HTR-8/SVneo (cell line): ENCODE measurements around the gene REPS1.
"Not testable (repeated sequence)": the region's sequence is repeated elsewhere in the genome, so short reads cannot be mapped to it uniquely, and the experiment has no call there.

Experiments
- DNase-seq: peaks from one replicate; pipeline ENCODE4 v3.0.0; 2011; ENCODE audit warnings: low spot score, mixed read lengths; ENCODE audit not compliant: insufficient read length
- FAIRE-seq: peaks from 2 replicates; lab custom pipeline; 2011; peaks lifted over from hg19 to GRCh38; lab: Jason Lieb, UNC

The REPS1 gene

DNA sequence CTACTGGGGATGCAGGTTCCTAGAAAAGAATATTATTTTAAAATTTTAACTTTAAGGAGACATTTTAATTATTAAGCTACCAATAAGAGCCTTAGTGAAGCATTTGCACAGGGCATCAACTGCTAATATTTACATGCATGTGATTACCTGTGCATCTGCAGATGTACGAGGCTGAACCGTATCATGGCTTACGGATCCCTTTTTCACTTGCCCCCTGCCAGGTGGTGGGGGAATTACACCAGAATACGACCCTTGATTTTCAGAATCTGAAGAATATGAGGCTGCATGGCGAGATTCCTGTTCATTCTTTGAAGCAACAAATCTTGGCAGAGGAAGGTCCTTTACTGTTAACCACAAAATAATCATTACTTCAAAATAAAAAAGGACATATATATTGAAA lies 42.7 kb downstream of the REPS1 start:
- FAIRE-seq (no peak), DNase-seq (no peak)

GRCh38 chr6:138944412-138944811 lies 43.6 kb downstream of the REPS1 start:
- DNase-seq (no peak), FAIRE-seq (no peak)

DNA sequence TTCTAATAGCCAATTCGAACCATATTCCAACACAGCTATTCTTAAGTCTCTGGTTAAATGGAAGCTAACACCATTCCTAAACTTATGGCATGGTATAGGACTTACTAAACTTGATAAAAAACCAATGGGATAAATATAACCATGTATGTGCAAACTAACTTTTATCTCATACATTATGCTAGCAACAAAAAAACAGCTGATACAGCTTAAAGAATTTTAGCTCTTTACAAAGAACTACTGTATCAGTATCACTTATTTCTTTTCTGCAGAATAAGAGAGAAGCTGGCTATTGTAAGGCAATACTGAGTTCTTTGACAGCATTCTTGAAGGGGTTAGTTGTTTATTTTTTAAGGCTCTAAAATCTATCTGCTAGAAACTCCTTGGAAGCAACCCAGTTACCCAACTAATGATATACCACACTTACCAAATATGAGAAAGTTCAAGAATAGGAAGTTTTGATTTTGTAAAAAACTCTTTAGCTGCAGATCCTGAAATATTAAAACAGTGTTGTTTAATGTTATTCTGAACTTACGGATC lies 44.9 kb downstream of the REPS1 start:
- DNase-seq (no peak), FAIRE-seq (no peak)

- FAIRE-seq = not testable (repeated sequence)
Measured at GRCh38 chr6:138936873-138937272, 51.2 kb downstream of the REPS1 start.

DNA sequence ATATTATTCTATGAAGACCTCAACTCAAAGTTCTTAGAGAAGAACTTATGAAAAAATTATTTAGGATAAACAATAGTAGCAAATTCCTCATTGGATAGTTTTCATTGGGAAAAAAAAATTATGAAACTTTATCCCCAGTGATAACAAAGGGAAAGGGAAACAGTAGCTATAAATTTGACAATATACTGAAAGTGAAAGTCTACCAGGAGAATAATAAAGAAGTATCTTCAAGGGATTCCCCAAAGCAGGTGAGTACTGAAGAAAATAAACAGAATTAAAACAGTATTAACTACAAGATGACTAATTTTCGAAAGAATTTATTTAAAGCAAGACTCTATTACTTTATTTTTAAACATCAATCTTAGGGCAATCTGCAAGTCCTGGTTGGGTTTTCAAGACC lies 56.4 kb downstream of the REPS1 start:
- no peak for DNase-seq
- no peak for FAIRE-seq

More at GRCh38 chr6:138936873-138937272, 51.2 kb downstream of the REPS1 start:
- DNase-seq = not testable (repeated sequence)

DNA sequence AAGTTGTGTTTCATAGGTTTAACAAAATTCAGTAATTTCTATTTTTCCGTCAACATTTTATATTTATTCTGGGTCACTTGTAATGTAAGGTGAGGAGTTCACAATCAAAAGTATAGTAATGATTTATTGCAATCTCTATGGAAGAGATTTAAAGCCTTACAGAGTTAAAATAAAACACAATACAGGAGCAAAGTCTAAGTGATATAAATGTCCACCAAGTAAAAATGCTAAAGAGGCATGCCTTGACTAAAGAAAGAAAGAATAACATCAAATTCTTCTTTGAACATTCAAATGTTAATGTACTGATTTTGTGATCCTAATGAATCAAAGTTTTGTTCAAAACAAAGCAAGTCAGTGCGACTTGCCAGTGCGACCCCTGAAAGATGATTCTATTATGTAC lies 61.5 kb downstream of the REPS1 start:
- DNase-seq (no peak), FAIRE-seq (no peak)

DNA sequence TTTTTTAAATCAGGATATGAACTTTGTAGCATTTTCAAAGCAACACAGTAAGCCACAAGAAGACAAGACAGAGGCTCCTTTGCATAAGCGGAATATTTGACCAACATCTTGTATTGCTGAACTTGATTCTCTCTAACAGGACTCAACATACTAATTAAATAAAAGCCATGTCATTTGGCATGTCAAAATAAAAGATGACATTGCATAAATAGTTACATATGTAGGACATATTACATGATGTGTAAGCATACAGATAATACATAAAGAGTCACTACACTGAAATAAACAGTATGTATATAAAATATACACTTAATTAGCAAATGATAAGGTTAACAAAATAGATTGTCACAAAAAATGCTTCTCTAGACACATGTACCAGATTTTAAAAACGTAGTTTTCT lies 62.2 kb downstream of the REPS1 start:
- DNase-seq = no peak
- FAIRE-seq = no peak

GRCh38 chr6:138923561-138923960 lies 64.5 kb downstream of the REPS1 start:
- no peak for DNase-seq
- FAIRE-seq = no peak

DNA sequence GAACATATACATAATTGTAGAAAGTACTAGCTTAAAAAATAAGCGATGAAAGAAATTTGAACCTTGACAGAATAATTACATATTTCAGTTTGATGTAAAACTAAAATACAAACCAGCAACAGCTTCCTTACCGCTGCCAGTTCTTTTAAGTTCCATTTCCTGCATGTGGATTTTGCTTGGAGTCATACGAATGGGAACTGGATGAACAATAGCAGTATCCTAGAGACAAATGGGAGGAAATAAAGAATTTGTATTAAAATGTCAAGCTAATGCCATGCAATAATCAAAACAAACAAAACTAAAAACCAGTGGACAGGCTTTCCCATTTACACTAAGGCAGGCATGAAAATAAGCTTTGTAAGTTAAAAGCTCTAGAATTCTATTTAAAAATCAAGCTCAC lies 67.1 kb downstream of the REPS1 start:
- DNase-seq (no peak), FAIRE-seq (no peak)

GRCh38 chr6:138914701-138915100 lies 73.4 kb downstream of the REPS1 start:
- no peak for FAIRE-seq
- no peak for DNase-seq

- DNase-seq (no peak), FAIRE-seq (no peak)
Measured at GRCh38 chr6:138912308-138912707, 75.7 kb downstream of the REPS1 start.

- DNase-seq (no peak), FAIRE-seq (no peak)
Measured at GRCh38 chr6:138909975-138910374, 78.1 kb downstream of the REPS1 start.

GRCh38 chr6:138909511-138909910 lies 78.5 kb downstream of the REPS1 start:
- DNase-seq (no peak), FAIRE-seq (no peak)

DNA sequence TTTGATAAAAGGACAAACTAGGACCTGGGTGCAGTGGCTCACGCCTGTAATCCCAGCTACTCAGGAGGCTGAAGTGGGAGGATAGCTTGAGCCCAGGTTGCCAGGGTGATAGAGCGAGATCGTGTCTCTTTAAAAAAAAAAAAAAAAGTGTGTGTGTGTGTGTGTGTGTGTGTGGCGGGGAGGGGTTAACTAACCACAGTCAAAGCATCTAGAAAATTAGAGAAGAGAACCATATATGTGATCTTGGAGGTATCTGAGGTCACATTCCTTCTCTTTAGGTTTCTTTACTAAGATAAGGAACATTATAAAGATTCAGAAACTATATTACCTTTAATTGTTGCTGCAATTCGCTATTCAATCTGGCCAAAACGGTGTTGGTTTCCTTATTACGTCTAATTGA lies 80.9 kb downstream of the REPS1 start:
- no peak for DNase-seq
- no peak for FAIRE-seq

GRCh38 chr6:138897031-138897430 lies 91.0 kb downstream of the REPS1 start:
- no peak for FAIRE-seq
- no peak for DNase-seq

DNA sequence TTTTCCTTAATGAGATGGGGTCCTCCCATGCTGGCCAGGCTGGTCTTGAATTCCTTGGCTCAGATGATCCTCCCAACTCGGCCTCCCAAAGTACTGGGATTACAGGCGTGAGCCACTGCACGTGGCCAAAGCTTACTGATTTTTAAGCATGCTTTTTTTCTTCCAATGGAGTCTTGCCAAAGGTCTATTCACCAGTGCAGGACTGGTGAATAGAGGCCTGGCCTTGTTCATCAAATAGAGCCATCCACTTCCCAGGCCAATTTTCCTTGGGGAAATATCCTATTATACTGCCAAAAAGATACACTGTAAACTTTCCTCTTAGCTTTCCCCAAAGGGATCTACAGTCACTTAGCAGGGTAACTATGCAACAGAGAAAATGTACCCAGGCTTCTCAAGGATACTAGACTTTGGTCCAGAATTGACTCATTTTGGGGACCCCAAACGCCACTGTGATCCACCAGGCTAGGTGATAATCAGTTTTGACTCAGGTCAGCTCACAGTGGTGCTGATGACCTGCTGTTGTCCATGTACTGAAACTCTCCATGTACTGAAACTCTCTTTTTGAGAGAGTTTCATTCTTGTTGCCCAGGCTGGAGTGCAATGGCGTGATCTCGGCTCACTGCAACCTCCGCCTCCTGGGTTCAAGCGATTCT lies 91.8 kb downstream of the REPS1 start:
- DNase-seq = no peak
- no peak for FAIRE-seq

DNA sequence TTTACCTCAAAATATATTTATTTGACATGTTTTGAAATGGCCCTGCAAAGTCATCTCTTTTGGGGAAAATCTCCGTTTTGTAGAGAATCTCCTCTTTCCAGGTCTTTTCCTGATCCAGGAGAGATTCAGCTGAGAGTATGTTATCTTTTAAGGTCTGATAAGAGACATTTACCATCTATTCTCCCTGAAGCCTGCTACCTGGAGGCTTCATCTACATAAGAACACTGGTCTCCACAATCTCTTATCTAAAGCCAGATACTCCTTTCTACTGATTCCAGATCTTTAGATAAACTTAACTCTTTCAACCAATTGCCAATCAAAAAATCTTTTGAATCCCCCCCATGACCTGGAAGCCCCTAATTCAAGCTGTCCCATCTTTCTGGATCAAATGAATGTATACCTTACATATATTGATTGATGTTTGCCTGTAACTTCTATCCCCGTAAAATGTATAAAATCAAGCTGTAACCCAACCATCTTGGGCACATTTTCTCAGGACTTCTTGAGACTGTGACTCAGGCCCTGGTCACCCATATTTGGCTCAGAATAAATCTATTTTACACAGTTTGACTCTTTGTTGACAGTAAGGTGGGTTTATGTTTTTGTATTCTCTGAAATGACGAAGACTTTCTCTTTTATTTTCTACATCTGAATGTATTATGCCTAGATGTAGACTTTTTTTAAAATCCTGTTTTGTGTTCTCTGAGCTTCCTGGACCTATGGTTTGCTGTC lies 96.6 kb downstream of the REPS1 start:
- FAIRE-seq (no peak), DNase-seq (no peak)

DNA sequence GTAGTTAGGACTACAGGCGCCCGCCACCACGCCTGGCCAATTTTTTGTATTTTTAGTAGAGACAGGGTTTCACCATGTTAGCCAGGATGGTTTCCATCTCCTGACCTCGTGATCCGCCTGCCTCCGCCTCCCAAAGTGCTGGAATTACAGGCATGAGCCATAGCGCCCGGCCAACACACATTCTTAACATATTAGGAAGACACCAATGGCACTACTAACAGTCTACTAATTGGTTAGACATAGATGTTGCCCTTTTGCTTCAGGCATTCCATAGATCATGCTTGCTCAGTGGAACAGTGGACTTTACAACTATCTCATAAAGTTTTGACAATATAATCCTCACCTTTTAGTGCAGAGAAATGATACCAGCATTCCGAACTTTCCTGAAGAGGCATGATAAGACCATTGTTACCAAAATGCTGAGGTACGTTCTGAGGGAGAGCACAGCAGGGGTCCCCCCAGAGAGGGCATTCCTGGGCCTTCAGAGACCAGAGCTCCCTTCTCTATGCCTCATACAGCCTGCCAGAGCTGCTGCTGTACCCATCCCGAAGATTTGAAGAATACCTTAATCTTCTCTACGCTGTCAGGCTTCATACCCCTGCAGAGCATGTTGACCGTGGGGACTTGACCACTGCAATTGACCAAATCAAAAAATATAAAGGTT lies 102.8 kb downstream of the REPS1 start:
- DNase-seq = no peak
- no peak for FAIRE-seq

DNA sequence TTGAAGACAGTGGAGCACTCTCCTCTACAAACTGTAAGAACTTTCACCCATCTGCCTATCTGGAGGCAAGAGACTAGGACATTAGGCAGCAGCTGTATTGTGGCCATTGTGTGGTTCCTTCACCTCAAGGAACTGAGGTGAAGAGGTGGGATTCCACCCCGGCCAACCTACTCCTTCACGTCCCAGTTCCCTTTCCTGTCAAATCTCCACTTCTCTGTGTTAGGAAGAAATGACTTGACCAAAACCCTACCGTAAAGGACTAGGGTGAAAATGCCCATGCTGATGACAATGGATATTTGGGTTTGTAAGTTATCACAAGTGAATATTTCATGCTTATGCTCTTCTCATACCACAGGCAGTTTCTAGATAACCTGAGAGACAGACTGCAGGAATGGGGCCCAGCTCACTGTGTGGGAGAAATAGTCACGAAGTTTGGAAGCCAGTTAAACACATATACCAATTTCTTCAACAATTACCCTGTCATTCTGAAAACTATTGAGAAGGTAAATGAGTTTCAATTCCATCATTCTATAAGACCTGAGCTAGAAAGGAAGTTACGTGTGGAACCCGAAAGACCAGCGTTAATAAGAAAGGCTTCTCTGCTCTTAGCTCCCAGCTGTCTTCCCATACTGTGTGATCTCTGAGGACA lies 105.6 kb downstream of the REPS1 start:
- FAIRE-seq = no peak
- DNase-seq = no peak

GRCh38 chr6:138873191-138873590 lies 114.9 kb downstream of the REPS1 start:
- DNase-seq (no peak), FAIRE-seq (no peak)

DNA sequence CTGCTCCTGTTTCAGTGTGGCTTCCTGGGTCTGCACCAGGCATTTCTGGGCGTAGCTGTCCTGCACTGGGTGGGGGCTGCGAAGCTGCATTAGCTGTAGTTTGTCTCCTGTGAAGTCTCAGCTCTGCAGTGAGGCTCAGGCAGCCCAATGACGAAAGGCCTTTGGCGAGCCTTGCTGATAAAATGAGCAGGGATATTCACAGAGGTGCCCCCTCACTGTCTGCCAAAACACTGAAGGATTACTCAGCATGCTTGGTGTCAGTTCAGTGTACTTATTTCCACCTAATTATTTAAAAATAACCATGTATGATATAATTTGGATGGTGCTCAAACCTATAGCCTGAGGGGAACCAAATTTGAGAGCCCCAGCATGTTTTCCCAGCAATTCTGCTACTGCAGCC lies 118.7 kb downstream of the REPS1 start:
- no peak for FAIRE-seq
- no peak for DNase-seq
